NT2/D1 (cell line): Measurements from ENCODE around the gene KIAA0930.

Experiments used
- SUZ12 ChIP-seq: IDR thresholded peaks from 2 replicates; pipeline ENCODE4 v1.6.1; 2011; ENCODE audit not compliant: insufficient read length, insufficient read depth; ENCODE audit errors: extremely low read depth
- YY1 ChIP-seq: IDR thresholded peaks from 2 replicates; pipeline ENCODE4 v1.6.1; 2011; ENCODE audit not compliant: insufficient read length, insufficient read depth
- ZNF274 ChIP-seq: IDR thresholded peaks from 2 replicates; pipeline ENCODE4 v1.6.1; 2011; ENCODE audit warnings: mild to moderate bottlenecking, low read depth, low read length

DNA sequence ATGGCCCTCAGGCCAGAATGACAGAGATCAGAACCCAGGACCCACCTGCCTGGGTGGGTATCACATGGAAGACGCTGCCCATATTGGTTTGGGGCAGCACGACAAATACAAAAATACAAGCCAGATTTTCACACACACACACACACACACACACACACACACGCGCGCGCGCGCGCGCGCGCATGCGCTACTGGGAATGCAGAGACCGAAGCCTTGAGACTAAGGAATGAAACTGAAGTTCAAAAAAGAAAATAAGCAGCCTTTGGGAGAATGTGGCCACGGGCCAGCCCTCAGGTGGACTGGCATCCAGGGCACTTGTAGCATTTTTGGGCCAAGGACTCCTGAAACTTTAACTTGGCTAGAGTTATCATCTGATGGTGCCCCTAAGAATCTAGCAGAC lies 98.3 kb downstream of the KIAA0930 start:
- TF ChIP-seq SUZ12 (no peak), ZNF274 (no peak), YY1 (no peak)
